Keratinocyte (primary cell): ENCODE results near the gene FARP1. TPM values are rescaled to one million over a fixed set of nuclear protein-coding genes. Genes with fewer than 3 reads are reported as not detected.

Experiments used
- DNase-seq: peaks from one replicate; pipeline ENCODE4 v3.0.0-alpha.2; 2011; ENCODE audit warnings: low read depth, missing footprints, low spot score
- FAIRE-seq: peaks from 2 replicates; lab custom pipeline; 2011; peaks lifted over from hg19 to GRCh38; lab: Jason Lieb, UNC
- H2AFZ ChIP-seq: 2 replicates; pipeline ENCODE4 v1.6.0; 2012; ENCODE audit warnings: low read length, control low read depth, inconsistent platforms; ENCODE audit not compliant: control insufficient read depth
- H3K27ac ChIP-seq: 2 replicates; pipeline ENCODE4 v1.5.1; 2011; ENCODE audit warnings: low read length; ENCODE audit not compliant: control insufficient read depth, insufficient read depth
- H3K27me3 ChIP-seq: 3 replicates; pipeline ENCODE4 v1.6.0; 2011; ENCODE audit warnings: low read length; ENCODE audit not compliant: control insufficient read depth, insufficient read depth; ENCODE audit errors: extremely low read depth
- H3K36me3 ChIP-seq, 2 experiments: 2 replicates in 1 of 2; 3 replicates in 1 of 2; pipeline ENCODE4 v1.5.1; 2011; ENCODE audit warnings: low read length in 2 of 2, mild to moderate bottlenecking in 1 of 2; ENCODE audit not compliant: control insufficient read depth in 2 of 2, insufficient read depth in 2 of 2; ENCODE audit errors: extremely low read depth in 1 of 2
- H3K4me1 ChIP-seq: 3 replicates; pipeline ENCODE4 v1.5.1; 2011; ENCODE audit warnings: low read length; ENCODE audit not compliant: control insufficient read depth, insufficient read depth; ENCODE audit errors: extremely low read depth
- H3K4me2 ChIP-seq: 3 replicates; pipeline ENCODE4 v1.6.0; 2011; ENCODE audit warnings: low read depth, low read length; ENCODE audit not compliant: control insufficient read depth, insufficient read depth; ENCODE audit errors: extremely low read depth
- H3K4me3 ChIP-seq, 3 experiments: fragments of 200-600 bp in 1 of 3; sonication (generic) in 1 of 3; 2 replicates in 2 of 3; 3 replicates in 1 of 3; pipeline ENCODE4 v1.5.1; 2011 to 2016; ENCODE audit warnings: low read length in 3 of 3, mild to moderate bottlenecking in 3 of 3, control low read depth in 2 of 3, inconsistent platforms in 1 of 3, low read depth in 1 of 3, mixed read lengths in 1 of 3, mixed run types in 1 of 3, moderate library complexity in 1 of 3; ENCODE audit not compliant: control insufficient read depth in 2 of 3, insufficient read depth in 2 of 3; ENCODE audit errors: extremely low read depth in 1 of 3
- H3K79me2 ChIP-seq: 2 replicates; pipeline ENCODE4 v1.6.0; 2012; ENCODE audit warnings: low read length; ENCODE audit not compliant: control insufficient read depth, insufficient read depth
- H3K9ac ChIP-seq: 3 replicates; pipeline ENCODE4 v1.6.0; 2011; ENCODE audit warnings: low read length; ENCODE audit not compliant: control insufficient read depth, insufficient read depth; ENCODE audit errors: extremely low read depth
- H3K9me1 ChIP-seq: 3 replicates; pipeline ENCODE4 v1.6.0; 2011; ENCODE audit warnings: low read length; ENCODE audit not compliant: control insufficient read depth, insufficient read depth; ENCODE audit errors: extremely low read depth
- H3K9me3 ChIP-seq: 2 replicates; pipeline ENCODE4 v1.5.1; 2012; ENCODE audit warnings: low read depth, low read length; ENCODE audit not compliant: control insufficient read depth
- H4K20me1 ChIP-seq: 3 replicates; pipeline ENCODE4 v1.6.0; 2011; ENCODE audit warnings: low read length; ENCODE audit not compliant: control insufficient read depth, insufficient read depth; ENCODE audit errors: extremely low read depth
- EZH2 ChIP-seq: IDR thresholded peaks from one replicate; pipeline ENCODE4 v1.6.1; 2012; ENCODE audit warnings: inconsistent platforms, mild to moderate bottlenecking, low read length, moderate library complexity
- dilution Hi-C: fragments of 300-500 bp; cut with MboI; formaldehyde crosslinking; loops from one replicate; pipeline ENCODE4 v1.7.0; 2020; ENCODE audit warnings: low sequenced_read_pairs; ENCODE audit not compliant: extremely low pct_ligation_motif_present
- polyA plus RNA-seq, 5 experiments: library from polyadenylated mRNA; depleted of rRNA in 3 of 5; stranded (reverse) in 3 of 5; stranded (forward) in 1 of 5; unstranded in 1 of 5; fragments of >200 nt; gene quantifications; 1 replicate in 1 of 5; 2 replicates in 3 of 5; 3 replicates in 1 of 5; pipeline versions ENCODE4 v1.2.1 to v1.2.3, GENCODE V29; 2011 to 2012; ENCODE audit warnings: missing spikeins in 2 of 5, low read depth in 1 of 5, low replicate concordance in 1 of 5
- TF ChIP-seq, protein P1 (sequence below), 3 experiments: IDR thresholded peaks in 1 of 3; conservative IDR thresholded peaks in 1 of 3; optimal IDR thresholded peaks in 1 of 3; 2 replicates in 2 of 3; 3 replicates in 1 of 3; pipeline versions ENCODE3 to v1.5.1; 2011; ENCODE audit warnings: low read length in 3 of 3, mild to moderate bottlenecking in 3 of 3, moderate library complexity in 2 of 3, control low read depth in 1 of 3, inconsistent platforms in 1 of 3; ENCODE audit not compliant: insufficient read depth in 2 of 3; ENCODE audit errors: extremely low read depth in 1 of 3

Gene FARP1
- polyA plus RNA-seq, 1 donor (not counting 4 experiments of a cell fraction or from before 2014, with no cell fraction given), result 10.3 TPM

DNA sequence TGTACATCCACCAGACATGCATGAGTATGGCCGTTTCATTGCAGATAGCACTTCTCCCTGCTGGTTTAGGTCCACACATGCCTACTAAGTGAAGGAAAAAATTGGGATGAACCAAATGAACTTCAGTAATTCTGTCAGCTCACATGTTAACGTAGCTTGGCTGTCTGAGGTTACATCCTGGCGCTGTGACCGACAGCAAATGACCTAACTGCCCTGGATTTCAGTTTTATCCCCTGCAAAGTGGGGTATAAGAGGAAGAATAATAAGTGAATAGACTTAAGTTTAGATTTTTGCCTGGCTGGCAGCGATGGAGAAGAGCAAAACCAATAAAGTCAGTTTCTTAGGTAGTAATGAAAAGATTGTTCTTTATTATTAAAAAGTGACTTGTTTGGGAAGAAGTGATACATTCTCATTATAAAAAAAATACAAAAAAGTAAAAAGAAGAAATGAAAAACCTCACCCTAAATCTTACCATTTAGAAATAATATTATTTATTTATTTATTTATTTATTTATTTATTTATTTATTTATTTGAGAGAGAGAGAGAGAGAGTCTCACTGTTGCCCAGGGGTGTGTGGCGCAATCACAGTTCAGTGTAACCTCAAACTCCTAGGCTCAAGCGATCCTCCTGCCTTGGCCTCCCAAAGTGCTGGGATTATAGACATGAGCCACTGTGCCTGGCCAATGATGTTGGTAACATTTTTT is 38.4 kb downstream of the FARP1 start:
- Histone ChIP-seq H3K9ac (no peak overlapping the region), H4K20me1 (no peaks in the 10 kb centered on the region), H2AFZ (no peak overlapping the region), H3K4me1 (no peaks in the 10 kb centered on the region), H3K27ac (no peak overlapping the region), H3K79me2 (no peaks in the 10 kb centered on the region), H3K9me1 (no peaks in the 10 kb centered on the region), H3K36me3 (no peaks in the 10 kb centered on the region), H3K9me3 (no peaks in the 10 kb centered on the region), H3K4me2 (no peak overlapping the region), H3K27me3 (no peaks in the 10 kb centered on the region), H3K4me3 (no peak overlapping the region)
- dilution Hi-C loops, result no loop called here
- FAIRE-seq (no peak), DNase-seq (no peak)
- no peak for TF ChIP-seq EZH2
- TF ChIP-seq, protein P1, sequence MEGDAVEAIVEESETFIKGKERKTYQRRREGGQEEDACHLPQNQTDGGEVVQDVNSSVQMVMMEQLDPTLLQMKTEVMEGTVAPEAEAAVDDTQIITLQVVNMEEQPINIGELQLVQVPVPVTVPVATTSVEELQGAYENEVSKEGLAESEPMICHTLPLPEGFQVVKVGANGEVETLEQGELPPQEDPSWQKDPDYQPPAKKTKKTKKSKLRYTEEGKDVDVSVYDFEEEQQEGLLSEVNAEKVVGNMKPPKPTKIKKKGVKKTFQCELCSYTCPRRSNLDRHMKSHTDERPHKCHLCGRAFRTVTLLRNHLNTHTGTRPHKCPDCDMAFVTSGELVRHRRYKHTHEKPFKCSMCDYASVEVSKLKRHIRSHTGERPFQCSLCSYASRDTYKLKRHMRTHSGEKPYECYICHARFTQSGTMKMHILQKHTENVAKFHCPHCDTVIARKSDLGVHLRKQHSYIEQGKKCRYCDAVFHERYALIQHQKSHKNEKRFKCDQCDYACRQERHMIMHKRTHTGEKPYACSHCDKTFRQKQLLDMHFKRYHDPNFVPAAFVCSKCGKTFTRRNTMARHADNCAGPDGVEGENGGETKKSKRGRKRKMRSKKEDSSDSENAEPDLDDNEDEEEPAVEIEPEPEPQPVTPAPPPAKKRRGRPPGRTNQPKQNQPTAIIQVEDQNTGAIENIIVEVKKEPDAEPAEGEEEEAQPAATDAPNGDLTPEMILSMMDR (optimal IDR thresholded peaks at IDR 0.05 in 1 of 3, IDR thresholded peaks at IDR 0.05 in 1 of 3, conservative IDR thresholded peaks at IDR 0.05 in 1 of 3; ENCODE audit: extremely low read depth in 1 of 3, insufficient read depth in 2 of 3, low read length in 3 of 3), result no peak

DNA sequence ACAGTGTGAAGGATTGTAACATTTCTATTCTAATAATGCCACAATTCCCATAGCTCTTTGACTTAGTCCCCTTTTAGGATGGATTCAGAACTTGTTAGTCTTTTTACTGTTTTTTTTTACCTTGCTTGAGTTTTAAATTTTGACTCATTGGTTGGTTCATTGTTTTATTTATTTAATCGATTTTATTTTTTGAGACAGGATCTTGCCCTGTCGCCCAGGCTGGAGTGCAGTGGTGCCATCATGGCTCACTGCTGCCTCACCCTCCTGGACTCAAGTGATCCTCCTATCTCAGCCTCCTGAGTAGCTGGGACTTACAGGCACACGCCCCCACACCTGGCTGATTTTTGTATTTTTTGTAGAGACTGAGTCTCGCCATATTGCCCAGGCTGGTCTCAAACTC is 39.3 kb downstream of the FARP1 start:
- DNase-seq, result no peak
- no peaks in the 10 kb centered on the region for H3K9me3 ChIP-seq
- H3K27me3 ChIP-seq, result no peaks in the 10 kb centered on the region
- H3K9ac ChIP-seq, result no peak overlapping the region
- no peaks in the 10 kb centered on the region for H3K79me2 ChIP-seq
- no peak overlapping the region for H3K4me3 ChIP-seq
- H3K9me1 ChIP-seq, result no peaks in the 10 kb centered on the region
- dilution Hi-C loops, result no loop called here
- TF ChIP-seq, protein P1 (optimal IDR thresholded peaks at IDR 0.05 in 1 of 3, IDR thresholded peaks at IDR 0.05 in 1 of 3, conservative IDR thresholded peaks at IDR 0.05 in 1 of 3; ENCODE audit: extremely low read depth in 1 of 3, insufficient read depth in 2 of 3, low read length in 3 of 3), result no peak
- TF ChIP-seq EZH2, result no peak
- FAIRE-seq, result no peak
- H4K20me1 ChIP-seq, result no peaks in the 10 kb centered on the region
- H2AFZ ChIP-seq, result no peak overlapping the region
- H3K36me3 ChIP-seq, result no peaks in the 10 kb centered on the region
- no peak overlapping the region for H3K4me2 ChIP-seq
- H3K27ac ChIP-seq, result no peak overlapping the region
- H3K4me1 ChIP-seq, result no peaks in the 10 kb centered on the region
